ENCODE results near the gene ITGB2.

GRCh38 chr21:44898851-44899767 lies 21.6 kb downstream of the ITGB2 start:
- no peak for TF ChIP-seq CTCF (conservative IDR thresholded peaks at IDR 0.05; ENCODE audit: low read length)
- no peak for TF ChIP-seq EZH2phosphoT487 (IDR thresholded peaks at IDR 0.05; ENCODE audit: borderline replicate concordance)

All from Loucy (cell line).